ENCODE results near the gene LRRC36. TPM values are rescaled to one million over a fixed set of nuclear protein-coding genes. Genes with fewer than 3 reads are reported as not detected.

The LRRC36 gene
- total RNA-seq, 2 donors from 2014 or later, result not detected

GRCh38 chr16:67283826-67284555 lies 42.6 kb upstream of the LRRC36 start:
- H3K9me3 ChIP-seq (ENCODE audit: control insufficient read depth, low read length, poor library complexity, severe bottlenecking), result no peaks in the 10 kb centered on the region
- Mint-ChIP-seq H3K27ac (no peak overlapping the region), H3K4me1 (peaks cover 13% of the 10 kb centered on the region), H3K27me3 (no peaks in the 10 kb centered on the region), H3K36me3 (ENCODE audit: low read depth) (peaks cover 11% of the 10 kb centered on the region), H3K4me3 (no peak overlapping the region)
- DNase-seq, result no peak
- no peak for ATAC-seq

- Mint-ChIP-seq H3K36me3 (ENCODE audit: low read depth) (peaks cover 11% of the 10 kb centered on the region), H3K27ac (no peak overlapping the region), H3K4me1 (peaks cover 15% of the 10 kb centered on the region), H3K4me3 (no peak overlapping the region), H3K27me3 (no peaks in the 10 kb centered on the region)
- no peak for ATAC-seq
- H3K9me3 ChIP-seq (ENCODE audit: control insufficient read depth, low read length, poor library complexity, severe bottlenecking), result no peaks in the 10 kb centered on the region
- DNase-seq, result no peak
Measured at GRCh38 chr16:67284699-67285646, 41.6 kb upstream of the LRRC36 start.

GRCh38 chr16:67286441-67287235 lies 40.0 kb upstream of the LRRC36 start:
- Mint-ChIP-seq H3K27ac (no peak overlapping the region), H3K27me3 (no peaks in the 10 kb centered on the region), H3K36me3 (ENCODE audit: low read depth) (peaks cover 11% of the 10 kb centered on the region), H3K4me1 (peaks cover 12% of the 10 kb centered on the region), H3K4me3 (no peak overlapping the region)
- ATAC-seq (no peak), DNase-seq (no peak)
- no peaks in the 10 kb centered on the region for H3K9me3 ChIP-seq (ENCODE audit: control insufficient read depth, low read length, poor library complexity, severe bottlenecking)

GRCh38 chr16:67287960-67288359 lies 38.7 kb upstream of the LRRC36 start:
- Mint-ChIP-seq H3K36me3 (ENCODE audit: low read depth) (peaks cover 9% of the 10 kb centered on the region), H3K27ac (no peak overlapping the region), H3K27me3 (no peaks in the 10 kb centered on the region), H3K4me3 (no peak overlapping the region), H3K4me1 (peaks cover 12% of the 10 kb centered on the region)
- DNase-seq (no peak), ATAC-seq (no peak)
- no peaks in the 10 kb centered on the region for H3K9me3 ChIP-seq (ENCODE audit: control insufficient read depth, low read length, poor library complexity, severe bottlenecking)

- Mint-ChIP-seq H3K27me3 (peaks cover 4% of the 10 kb centered on the region), H3K4me3 (no peak overlapping the region), H3K4me1 (peaks cover 3% of the 10 kb centered on the region), H3K27ac (no peak overlapping the region), H3K36me3 (ENCODE audit: low read depth) (no peaks in the 10 kb centered on the region)
- ATAC-seq (no peak), DNase-seq (no peak)
- H3K9me3 ChIP-seq (ENCODE audit: control insufficient read depth, low read length, poor library complexity, severe bottlenecking), result no peaks in the 10 kb centered on the region
Measured at GRCh38 chr16:67291461-67291860, 35.2 kb upstream of the LRRC36 start.

- Mint-ChIP-seq H3K4me1 (peaks cover 4% of the 10 kb centered on the region), H3K36me3 (ENCODE audit: low read depth) (no peaks in the 10 kb centered on the region), H3K4me3 (no peak overlapping the region), H3K27me3 (peaks cover 11% of the 10 kb centered on the region), H3K27ac (peak overlapping the region; percentile 39)
- no peak for ATAC-seq
- DNase-seq, result no peak
- H3K9me3 ChIP-seq (ENCODE audit: control insufficient read depth, low read length, poor library complexity, severe bottlenecking), result no peaks in the 10 kb centered on the region
Measured at GRCh38 chr16:67294171-67294757, 32.4 kb upstream of the LRRC36 start.

GRCh38 chr16:67294938-67295361 lies 31.7 kb upstream of the LRRC36 start:
- Mint-ChIP-seq H3K36me3 (ENCODE audit: low read depth) (no peaks in the 10 kb centered on the region), H3K27ac (no peak overlapping the region), H3K27me3 (peaks cover 11% of the 10 kb centered on the region), H3K4me3 (no peak overlapping the region), H3K4me1 (peaks cover 2% of the 10 kb centered on the region)
- no peak for DNase-seq
- H3K9me3 ChIP-seq (ENCODE audit: control insufficient read depth, low read length, poor library complexity, severe bottlenecking), result no peaks in the 10 kb centered on the region
- no peak for ATAC-seq

- DNase-seq (no peak), ATAC-seq (no peak)
- H3K36me3 Mint-ChIP-seq (ENCODE audit: low read depth), result no peaks in the 10 kb centered on the region
- H3K4me3 Mint-ChIP-seq, result no peak overlapping the region
- no peaks in the 10 kb centered on the region for H3K9me3 ChIP-seq (ENCODE audit: control insufficient read depth, low read length, poor library complexity, severe bottlenecking)
- peaks cover 2% of the 10 kb centered on the region for H3K4me1 Mint-ChIP-seq
- no peak overlapping the region for H3K27ac Mint-ChIP-seq
- peaks cover 22% of the 10 kb centered on the region for H3K27me3 Mint-ChIP-seq
Measured at GRCh38 chr16:67296420-67296819, 30.2 kb upstream of the LRRC36 start.

GRCh38 chr16:67298277-67298676 lies 28.3 kb upstream of the LRRC36 start:
- Mint-ChIP-seq H3K4me3 (no peak overlapping the region), H3K36me3 (ENCODE audit: low read depth) (no peaks in the 10 kb centered on the region), H3K4me1 (peaks cover 2% of the 10 kb centered on the region), H3K27me3 (peaks cover 22% of the 10 kb centered on the region), H3K27ac (no peak overlapping the region)
- DNase-seq (no peak), ATAC-seq (no peak)
- no peaks in the 10 kb centered on the region for H3K9me3 ChIP-seq (ENCODE audit: control insufficient read depth, low read length, poor library complexity, severe bottlenecking)

GRCh38 chr16:67299269-67299668 lies 27.3 kb upstream of the LRRC36 start:
- ATAC-seq (no peak), DNase-seq (no peak)
- Mint-ChIP-seq H3K36me3 (ENCODE audit: low read depth) (no peaks in the 10 kb centered on the region), H3K27me3 (peaks cover 22% of the 10 kb centered on the region), H3K27ac (no peak overlapping the region), H3K4me1 (peaks cover 5% of the 10 kb centered on the region), H3K4me3 (no peak overlapping the region)
- no peaks in the 10 kb centered on the region for H3K9me3 ChIP-seq (ENCODE audit: control insufficient read depth, low read length, poor library complexity, severe bottlenecking)

- Mint-ChIP-seq H3K27me3 (peaks cover 27% of the 10 kb centered on the region), H3K27ac (no peak overlapping the region), H3K36me3 (ENCODE audit: low read depth) (no peaks in the 10 kb centered on the region), H3K4me1 (peaks cover 5% of the 10 kb centered on the region), H3K4me3 (no peak overlapping the region)
- no peak for ATAC-seq
- H3K9me3 ChIP-seq (ENCODE audit: control insufficient read depth, low read length, poor library complexity, severe bottlenecking), result no peaks in the 10 kb centered on the region
- DNase-seq, result no peak
Measured at GRCh38 chr16:67301080-67301782, 25.4 kb upstream of the LRRC36 start.

GRCh38 chr16:67302076-67302475 lies 24.5 kb upstream of the LRRC36 start:
- peaks cover 5% of the 10 kb centered on the region for H3K4me1 Mint-ChIP-seq
- no peak for ATAC-seq
- no peaks in the 10 kb centered on the region for H3K36me3 Mint-ChIP-seq (ENCODE audit: low read depth)
- no peak overlapping the region for H3K27ac Mint-ChIP-seq
- no peaks in the 10 kb centered on the region for H3K9me3 ChIP-seq (ENCODE audit: control insufficient read depth, low read length, poor library complexity, severe bottlenecking)
- H3K4me3 Mint-ChIP-seq, result no peak overlapping the region
- peaks cover 28% of the 10 kb centered on the region for H3K27me3 Mint-ChIP-seq
- DNase-seq, result no peak
